Endothelial cell of umbilical vein (primary cell): ENCODE results near the gene C10orf143.

Source experiments
- CTCF ChIP-seq, 2 donors: IDR thresholded peaks; 1 replicate in 1 of 2; 2 replicates in 1 of 2; pipeline ENCODE4 v1.5.1; 2011; ENCODE audit warnings: low read length in 2 of 2, mild to moderate bottlenecking in 2 of 2, moderate library complexity in 2 of 2, control low read depth in 1 of 2, inconsistent platforms in 1 of 2, low read depth in 1 of 2; ENCODE audit not compliant: insufficient read depth in 1 of 2; ENCODE audit errors: extremely low read depth in 1 of 2
- EZH2 ChIP-seq: IDR thresholded peaks from 2 replicates; pipeline ENCODE4 v1.6.1; 2012; ENCODE audit warnings: borderline replicate concordance, low read depth, mild to moderate bottlenecking, moderate library complexity, low read length, inconsistent platforms; ENCODE audit not compliant: severe bottlenecking
- JUN ChIP-seq: IDR thresholded peaks from 2 replicates; pipeline ENCODE4 v1.6.1; 2011; ENCODE audit warnings: borderline replicate concordance, low read depth; ENCODE audit not compliant: insufficient read length, insufficient read depth
- POLR2A ChIP-seq: IDR thresholded peaks from 2 replicates; pipeline ENCODE4 v1.6.1; 2012; ENCODE audit warnings: low read depth, mild to moderate bottlenecking, control low read depth, low read length
- POLR2AphosphoS5 ChIP-seq: IDR thresholded peaks from 2 replicates; pipeline ENCODE4 v1.6.1; 2012; ENCODE audit warnings: low read depth, mild to moderate bottlenecking, control low read depth, low read length, moderate library complexity; ENCODE audit not compliant: insufficient read depth

GRCh38 chr10:130022511-130023299 lies 87.9 kb downstream of the C10orf143 start:
- TF ChIP-seq POLR2A (no peak), CTCF (IDR thresholded peaks at IDR 0.05; ENCODE audit: extremely low read depth in 1 of 2, insufficient read depth in 1 of 2, low read depth in 1 of 2, low read length in 2 of 2) (no peak), POLR2AphosphoS5 (no peak), EZH2 (no peak), JUN (no peak)
